ENCODE data around the gene SCRN2.

Gene SCRN2

DNA sequence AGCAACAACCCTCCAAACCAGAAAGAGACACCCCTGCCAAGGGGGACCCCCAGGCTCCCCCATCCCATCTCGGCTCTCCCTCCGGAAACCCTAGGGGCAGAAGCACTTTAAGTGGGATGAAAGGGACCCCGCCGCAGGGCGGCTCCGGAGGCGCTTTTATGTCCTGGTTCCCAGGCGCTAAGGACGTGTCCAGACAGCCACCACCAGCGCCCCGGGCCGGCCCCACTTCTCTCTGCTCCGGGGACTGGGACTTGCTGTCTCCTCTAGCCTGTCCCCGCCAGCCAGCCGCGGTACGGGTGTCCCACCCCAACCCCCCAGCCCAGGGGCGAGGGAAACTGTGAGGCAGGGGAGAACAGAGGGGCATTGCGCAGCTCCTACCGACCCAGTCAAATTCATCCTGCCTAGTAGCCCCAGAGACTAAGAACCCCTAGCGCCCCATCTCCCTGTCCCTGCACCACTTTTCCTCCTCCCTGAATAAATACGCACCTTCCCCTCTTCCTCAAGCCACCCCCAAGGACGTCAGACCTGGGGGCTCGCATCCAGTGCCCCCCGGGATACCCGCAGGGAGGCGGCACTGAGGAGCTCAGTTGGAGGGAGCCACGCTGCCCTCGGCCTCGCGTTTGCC, 5.8 kb upstream of the SCRN2 start:
- DNase-seq (ENCODE audit: low read depth in 2 of 2): no peak

GRCh38 chr17:47845716-47846075, 4.6 kb upstream of the SCRN2 start:
- DNase-seq (ENCODE audit: low read depth in 2 of 2): no peak

GRCh38 chr17:47844814-47845715, 4.0 kb upstream of the SCRN2 start:
- no peak for DNase-seq (ENCODE audit: low read depth in 2 of 2)

GRCh38 chr17:47844227-47844626, 3.2 kb upstream of the SCRN2 start:
- DNase-seq (ENCODE audit: low read depth in 2 of 2): no peak

DNA sequence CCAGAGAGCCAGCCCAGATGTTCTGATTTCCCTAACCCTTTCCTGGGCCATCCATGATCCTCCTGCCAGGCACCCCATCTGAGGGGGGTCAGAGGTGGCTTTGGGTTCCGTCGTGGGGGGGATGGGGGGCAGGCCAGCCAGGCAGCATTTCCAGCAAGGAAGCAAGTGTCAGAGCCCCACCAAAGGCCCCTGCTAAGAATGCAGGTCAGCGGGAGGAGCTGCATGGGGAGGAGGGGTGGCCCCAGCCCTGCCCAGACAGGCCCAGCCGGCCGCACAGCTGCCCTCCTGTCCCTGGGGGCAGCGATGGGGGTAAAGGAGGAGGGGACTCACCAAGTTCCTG, 2.3 kb upstream of the SCRN2 start:
- no peak for DNase-seq (ENCODE audit: low read depth in 2 of 2)

DNA sequence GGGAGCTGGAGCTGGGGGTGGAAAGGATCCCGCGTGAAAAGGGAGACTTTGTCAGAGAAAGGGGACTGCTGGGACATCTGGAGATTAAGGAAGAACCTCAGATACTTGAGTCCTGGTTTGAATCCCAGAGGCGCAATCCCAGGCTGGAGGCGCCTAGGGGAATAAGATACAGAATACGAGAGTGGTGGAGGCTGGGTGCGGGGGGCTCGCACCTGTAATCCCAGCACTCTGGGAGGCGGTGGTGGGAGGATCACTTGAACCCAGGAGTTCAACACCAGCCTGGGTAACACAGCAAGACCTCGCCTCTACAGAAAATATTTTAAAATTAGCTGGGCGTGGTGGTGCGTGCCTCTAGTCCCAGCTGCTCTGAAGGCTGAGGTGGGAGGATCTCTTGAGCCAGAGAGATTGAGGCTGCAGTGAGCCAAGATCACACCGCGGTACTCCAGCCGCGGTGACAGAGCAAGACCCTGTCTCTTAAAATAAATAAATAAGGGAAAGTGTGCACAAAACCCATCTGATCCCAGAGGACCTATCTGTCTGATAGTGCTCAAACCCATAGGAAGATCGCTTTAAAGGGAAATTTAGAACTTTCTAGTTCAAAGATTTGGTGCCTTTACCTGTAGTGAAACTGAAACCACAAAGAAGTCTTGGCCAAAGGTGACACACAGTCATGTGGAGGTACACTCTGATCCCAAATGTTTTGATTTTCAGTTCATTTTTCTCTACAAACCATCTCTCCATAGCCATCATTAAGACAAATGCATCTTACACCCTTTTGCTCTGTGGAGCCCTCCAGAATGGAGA, 617 bp upstream of the SCRN2 start:
- no peak for DNase-seq (ENCODE audit: low read depth in 2 of 2)

GRCh38 chr17:47840001-47840741, 902 bp downstream of the SCRN2 start:
- DNase-seq (ENCODE audit: low read depth in 2 of 2): no peak

GRCh38 chr17:47839071-47839470, 2.0 kb downstream of the SCRN2 start:
- no peak for DNase-seq (ENCODE audit: low read depth in 2 of 2)

DNA sequence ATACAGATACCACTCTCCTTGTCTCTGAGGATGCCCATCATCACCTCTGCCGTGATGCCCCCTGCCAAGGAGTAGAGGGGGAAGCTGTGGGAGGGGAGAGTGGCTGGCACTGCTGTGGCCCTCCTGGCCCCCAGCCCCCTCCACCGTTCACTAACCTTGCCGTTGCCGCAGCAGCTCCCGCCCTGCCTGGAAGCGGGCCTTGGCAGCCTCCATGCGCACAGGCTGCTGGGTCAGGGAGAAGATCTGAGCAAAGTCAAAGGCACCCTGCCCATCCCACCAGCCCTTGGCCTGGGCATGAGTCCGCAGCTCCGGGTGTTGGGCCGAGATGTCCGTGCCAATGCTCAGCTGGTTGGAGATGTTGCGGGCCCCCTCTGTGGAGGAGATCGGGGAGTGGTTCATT, 2.4 kb downstream of the SCRN2 start:
- DNase-seq (ENCODE audit: low read depth in 2 of 2): no peak

- DNase-seq (ENCODE audit: low read depth in 2 of 2): no peak
Measured at GRCh38 chr17:47837401-47838039, 3.6 kb downstream of the SCRN2 start.

- no peak for DNase-seq (ENCODE audit: low read depth in 2 of 2)
Measured at GRCh38 chr17:47836601-47837000, 4.5 kb downstream of the SCRN2 start.

- DNase-seq (ENCODE audit: low read depth in 2 of 2): no peak
Measured at GRCh38 chr17:47834756-47835155, 6.3 kb downstream of the SCRN2 start.

- DNase-seq (ENCODE audit: low read depth in 2 of 2): no peak
Measured at GRCh38 chr17:47831934-47832327, 9.1 kb downstream of the SCRN2 start.

GRCh38 chr17:47831003-47831933, 9.8 kb downstream of the SCRN2 start, which contains the start of the genes LRRC46 and MRPL10:
Gene LRRC46, plus strand, starts transcription at chr17:47831670. Its CDS starts 320 bp downstream, at chr17:47831990.
Gene MRPL10, minus strand, starts transcription at chr17:47831541. Its CDS starts 30 bp downstream, at chr17:47831511.
- DNase-seq (ENCODE audit: low read depth in 2 of 2): peak; percentile 84 to 90

DNA sequence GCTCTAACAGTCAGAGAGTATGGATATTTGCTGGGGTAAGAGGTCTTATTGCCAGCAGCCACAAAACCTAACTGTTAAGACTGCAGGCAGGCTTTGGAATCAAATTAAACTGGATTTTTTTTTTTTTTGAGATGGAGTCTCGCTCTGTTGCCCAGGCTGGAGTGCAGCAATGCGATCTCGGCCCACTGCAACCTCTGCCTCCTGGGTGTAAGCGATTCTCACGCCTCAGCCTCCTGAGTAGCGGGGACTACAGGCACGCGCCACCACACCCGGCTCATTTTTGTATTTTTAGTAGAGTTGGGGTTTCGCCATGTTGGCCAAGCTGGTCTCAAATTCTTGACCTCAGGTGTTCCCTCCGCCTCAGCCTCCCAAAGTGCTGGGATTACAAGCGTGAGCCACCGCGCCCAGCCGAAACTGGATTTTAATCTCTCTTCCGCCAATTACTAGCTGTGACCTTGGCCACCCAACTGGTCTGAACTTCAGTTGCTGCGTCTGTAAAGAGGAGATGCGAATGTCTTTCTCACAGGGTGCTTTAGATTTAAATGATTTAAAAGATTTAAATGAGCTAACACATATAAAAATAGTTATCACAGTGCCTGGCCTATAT, 10.6 kb downstream of the SCRN2 start:
- DNase-seq (ENCODE audit: low read depth in 2 of 2): no peak

- peak; percentile 34 to 36 for DNase-seq (ENCODE audit: low read depth in 2 of 2)
Measured at GRCh38 chr17:47829870-47830269, 11.2 kb downstream of the SCRN2 start.

DNA sequence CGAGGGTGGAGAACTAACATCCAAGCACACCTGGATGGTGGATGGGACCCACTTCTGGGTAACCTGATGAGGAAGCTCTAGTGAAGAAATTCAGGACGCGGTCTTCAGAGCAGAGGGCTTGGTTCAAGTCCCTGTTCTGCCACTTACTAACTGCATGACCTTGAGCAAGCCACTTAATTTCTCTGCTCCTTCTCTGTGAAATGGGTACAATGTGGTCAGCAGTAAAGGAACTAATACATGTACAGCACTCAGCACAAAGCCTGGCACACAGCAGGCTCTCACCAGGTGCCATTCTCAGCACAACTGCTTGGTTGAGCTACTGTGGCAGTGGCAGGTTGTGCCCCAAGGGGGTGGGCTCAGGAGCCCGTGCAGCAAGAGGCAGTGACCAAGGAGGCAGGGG, 17.6 kb downstream of the SCRN2 start:
- DNase-seq (ENCODE audit: low read depth in 2 of 2): no peak

DNA sequence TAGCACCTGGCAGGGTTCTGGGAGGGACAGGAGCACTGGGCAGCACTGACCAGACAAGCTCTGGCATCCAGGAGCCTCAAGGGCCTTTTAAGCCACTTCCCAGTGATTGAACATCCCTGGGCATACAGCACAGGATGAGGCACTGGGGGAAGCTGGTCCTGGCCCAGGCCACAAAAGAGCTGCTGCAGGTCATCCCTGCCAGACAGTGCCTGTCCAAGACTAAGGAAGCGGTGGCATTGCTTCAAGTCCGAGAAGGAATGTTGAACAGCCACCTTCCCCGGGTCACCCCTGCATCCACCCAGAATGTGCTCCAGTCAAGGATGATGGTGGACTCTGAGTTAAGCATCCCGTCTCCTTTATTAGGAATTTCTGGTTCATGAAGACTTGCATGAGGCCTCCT, 18.3 kb downstream of the SCRN2 start:
- no peak for DNase-seq (ENCODE audit: low read depth in 2 of 2)

Data from stimulated activated CD8-positive, alpha-beta memory T cell treated with anti-CD3 and anti-CD28 coated beads, Interleukin-7, amount 100 ng/mL, for 4 hours (primary cell).